ENCODE data around the gene ATRN.

DNA sequence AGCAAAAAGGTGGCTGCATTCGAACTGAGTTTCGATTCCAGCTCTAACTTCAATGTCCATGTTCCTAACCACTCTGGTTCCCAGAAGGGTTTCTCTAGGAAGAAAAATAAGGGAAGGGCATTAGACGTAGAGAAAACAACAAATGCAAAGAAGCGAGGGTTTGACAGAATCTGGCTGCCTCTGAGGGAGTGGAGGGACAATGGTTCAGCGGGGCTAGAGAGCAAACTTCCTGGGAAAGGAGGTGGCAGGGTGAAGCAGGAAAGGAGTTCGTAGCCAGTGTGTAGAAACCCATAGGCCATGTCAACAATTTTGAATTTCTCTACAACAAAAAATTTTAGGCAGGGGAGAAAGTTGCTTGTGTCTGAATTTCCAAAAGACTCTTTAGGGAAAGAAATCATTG lies 48.8 kb upstream of the ATRN start:
- TF ChIP-seq, protein P1, sequence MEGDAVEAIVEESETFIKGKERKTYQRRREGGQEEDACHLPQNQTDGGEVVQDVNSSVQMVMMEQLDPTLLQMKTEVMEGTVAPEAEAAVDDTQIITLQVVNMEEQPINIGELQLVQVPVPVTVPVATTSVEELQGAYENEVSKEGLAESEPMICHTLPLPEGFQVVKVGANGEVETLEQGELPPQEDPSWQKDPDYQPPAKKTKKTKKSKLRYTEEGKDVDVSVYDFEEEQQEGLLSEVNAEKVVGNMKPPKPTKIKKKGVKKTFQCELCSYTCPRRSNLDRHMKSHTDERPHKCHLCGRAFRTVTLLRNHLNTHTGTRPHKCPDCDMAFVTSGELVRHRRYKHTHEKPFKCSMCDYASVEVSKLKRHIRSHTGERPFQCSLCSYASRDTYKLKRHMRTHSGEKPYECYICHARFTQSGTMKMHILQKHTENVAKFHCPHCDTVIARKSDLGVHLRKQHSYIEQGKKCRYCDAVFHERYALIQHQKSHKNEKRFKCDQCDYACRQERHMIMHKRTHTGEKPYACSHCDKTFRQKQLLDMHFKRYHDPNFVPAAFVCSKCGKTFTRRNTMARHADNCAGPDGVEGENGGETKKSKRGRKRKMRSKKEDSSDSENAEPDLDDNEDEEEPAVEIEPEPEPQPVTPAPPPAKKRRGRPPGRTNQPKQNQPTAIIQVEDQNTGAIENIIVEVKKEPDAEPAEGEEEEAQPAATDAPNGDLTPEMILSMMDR (conservative IDR thresholded peaks at IDR 0.05; ENCODE audit: low read length) = no peak
- TF ChIP-seq EZH2phosphoT487 (IDR thresholded peaks at IDR 0.05; ENCODE audit: borderline replicate concordance) = no peak

Data from Loucy (cell line).